Osteocyte (in vitro differentiated cells): Measurements from ENCODE around the gene IFT43. TPM values are rescaled to one million over a fixed set of nuclear protein-coding genes. Genes with fewer than 3 reads are reported as not detected.

Source experiments
- DNase-seq: peaks from one replicate; pipeline ENCODE4 v3.0.0; 2021; ENCODE audit warnings: mixed read lengths; ENCODE audit not compliant: unreplicated experiment; ENCODE audit errors: extremely low spot score
- H3K27ac Mint-ChIP-seq: one replicate; pipeline ENCODE4 v1.8.0; 2021; ENCODE audit warnings: mild to moderate bottlenecking, mixed read lengths; ENCODE audit not compliant: unreplicated experiment
- H3K27me3 Mint-ChIP-seq: one replicate; pipeline ENCODE4 v1.8.0; 2021; ENCODE audit warnings: mixed read lengths; ENCODE audit not compliant: unreplicated experiment
- H3K36me3 Mint-ChIP-seq: one replicate; pipeline ENCODE4 v1.8.0; 2021; ENCODE audit warnings: mixed read lengths; ENCODE audit not compliant: unreplicated experiment
- H3K4me1 Mint-ChIP-seq: one replicate; pipeline ENCODE4 v1.8.0; 2021; ENCODE audit warnings: mixed read lengths; ENCODE audit not compliant: unreplicated experiment
- H3K4me3 Mint-ChIP-seq: one replicate; pipeline ENCODE4 v1.8.0; 2021; ENCODE audit warnings: mild to moderate bottlenecking, moderate library complexity, mixed read lengths; ENCODE audit not compliant: unreplicated experiment
- H3K9me3 Mint-ChIP-seq: one replicate; pipeline ENCODE4 v1.8.0; 2021; ENCODE audit warnings: mixed read lengths; ENCODE audit not compliant: unreplicated experiment
- total RNA-seq: library from RNA; stranded (reverse); gene quantifications from 2 replicates; pipeline ENCODE4 v1.2.1, GENCODE V29; 2021
- TF ChIP-seq, protein P1 (sequence below): fragments of 200-600 bp; sonication (generic); IDR thresholded peaks from 2 replicates; pipeline ENCODE4 v1.5.0; 2021; ENCODE audit warnings: antibody characterized with exemption, mild to moderate bottlenecking, moderate library complexity

Gene IFT43
- total RNA-seq, 1 donor from 2014 or later: 29.0 TPM

GRCh38 chr14:76121089-76121748, 135.7 kb downstream of the IFT43 start:
- Mint-ChIP-seq H3K4me1 (no peaks in the 10 kb centered on the region), H3K27ac (no peak overlapping the region), H3K36me3 (no peaks in the 10 kb centered on the region), H3K27me3 (peaks cover 4% of the 10 kb centered on the region), H3K9me3 (no peaks in the 10 kb centered on the region), H3K4me3 (no peak overlapping the region)
- TF ChIP-seq, protein P1, sequence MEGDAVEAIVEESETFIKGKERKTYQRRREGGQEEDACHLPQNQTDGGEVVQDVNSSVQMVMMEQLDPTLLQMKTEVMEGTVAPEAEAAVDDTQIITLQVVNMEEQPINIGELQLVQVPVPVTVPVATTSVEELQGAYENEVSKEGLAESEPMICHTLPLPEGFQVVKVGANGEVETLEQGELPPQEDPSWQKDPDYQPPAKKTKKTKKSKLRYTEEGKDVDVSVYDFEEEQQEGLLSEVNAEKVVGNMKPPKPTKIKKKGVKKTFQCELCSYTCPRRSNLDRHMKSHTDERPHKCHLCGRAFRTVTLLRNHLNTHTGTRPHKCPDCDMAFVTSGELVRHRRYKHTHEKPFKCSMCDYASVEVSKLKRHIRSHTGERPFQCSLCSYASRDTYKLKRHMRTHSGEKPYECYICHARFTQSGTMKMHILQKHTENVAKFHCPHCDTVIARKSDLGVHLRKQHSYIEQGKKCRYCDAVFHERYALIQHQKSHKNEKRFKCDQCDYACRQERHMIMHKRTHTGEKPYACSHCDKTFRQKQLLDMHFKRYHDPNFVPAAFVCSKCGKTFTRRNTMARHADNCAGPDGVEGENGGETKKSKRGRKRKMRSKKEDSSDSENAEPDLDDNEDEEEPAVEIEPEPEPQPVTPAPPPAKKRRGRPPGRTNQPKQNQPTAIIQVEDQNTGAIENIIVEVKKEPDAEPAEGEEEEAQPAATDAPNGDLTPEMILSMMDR: no peak
- no peak for DNase-seq

DNA sequence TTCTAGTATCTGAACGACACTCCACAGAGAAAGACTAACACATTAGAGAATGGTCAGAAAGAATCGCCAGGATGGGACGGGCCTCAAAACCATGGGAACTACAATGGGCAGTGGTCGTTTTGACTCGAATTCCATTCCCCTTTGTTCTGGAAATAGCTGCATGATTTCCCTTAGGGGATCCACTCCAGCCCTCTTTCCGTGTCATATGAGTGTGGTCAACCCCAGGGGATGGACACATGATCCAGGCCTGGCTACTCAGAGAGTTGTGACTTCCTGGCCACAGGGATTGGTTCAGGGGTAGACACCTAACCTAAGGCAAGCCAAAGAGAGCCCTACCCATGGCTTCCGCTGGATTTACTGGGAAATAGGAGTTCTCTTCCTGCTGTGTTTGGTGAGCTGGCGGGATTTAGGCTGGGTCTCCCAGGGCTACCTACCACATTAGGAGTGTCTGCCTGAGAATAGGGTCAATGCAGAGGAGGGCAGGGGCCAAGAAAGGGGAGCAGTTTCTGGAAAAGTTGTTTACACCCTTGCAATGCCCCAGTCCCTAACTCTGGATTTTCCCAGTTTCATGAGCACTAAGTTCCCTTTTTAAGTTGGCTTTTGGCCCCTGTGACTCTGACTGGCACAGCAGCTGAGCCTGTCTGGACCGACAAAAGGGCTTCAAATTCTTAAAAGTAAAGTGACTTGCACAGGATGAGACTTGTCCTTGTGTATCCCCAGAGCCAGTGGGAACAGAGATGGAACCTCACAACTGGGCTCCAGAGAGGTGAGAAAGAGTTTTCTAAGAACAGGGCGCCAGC, 138.1 kb downstream of the IFT43 start:
- Mint-ChIP-seq H3K9me3 (no peaks in the 10 kb centered on the region), H3K27ac (no peak overlapping the region), H3K36me3 (no peaks in the 10 kb centered on the region), H3K4me3 (no peak overlapping the region), H3K27me3 (peaks cover 6% of the 10 kb centered on the region), H3K4me1 (no peaks in the 10 kb centered on the region)
- no peak for DNase-seq
- TF ChIP-seq, protein P1: no peak

DNA sequence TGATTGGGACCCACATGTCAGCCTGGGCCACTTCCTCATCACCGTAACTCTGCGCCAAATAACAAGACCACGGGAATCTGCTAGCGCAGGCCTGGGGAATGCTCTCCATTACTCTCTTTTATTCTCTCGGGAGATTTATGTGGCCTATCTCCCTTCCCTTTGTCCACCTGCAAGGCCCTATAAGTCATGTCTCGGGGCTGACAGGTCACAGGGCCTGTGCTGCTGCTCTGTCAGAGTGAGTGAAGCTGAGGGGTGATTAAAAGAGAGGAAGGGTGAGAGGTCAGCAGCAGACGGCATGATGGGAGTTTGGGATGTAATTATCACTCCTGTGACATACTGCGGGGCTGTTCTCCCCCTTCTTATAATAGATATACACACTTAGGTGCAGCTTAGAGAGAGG, 139.9 kb downstream of the IFT43 start:
- Mint-ChIP-seq H3K27ac (no peak overlapping the region), H3K9me3 (no peaks in the 10 kb centered on the region), H3K4me1 (no peaks in the 10 kb centered on the region), H3K4me3 (no peak overlapping the region), H3K36me3 (no peaks in the 10 kb centered on the region), H3K27me3 (peaks cover 6% of the 10 kb centered on the region)
- TF ChIP-seq, protein P1: no peak
- DNase-seq: no peak

- DNase-seq: no peak
- Mint-ChIP-seq H3K36me3 (no peaks in the 10 kb centered on the region), H3K4me3 (no peak overlapping the region), H3K9me3 (no peaks in the 10 kb centered on the region), H3K27me3 (peaks cover 7% of the 10 kb centered on the region), H3K27ac (no peak overlapping the region), H3K4me1 (no peaks in the 10 kb centered on the region)
- TF ChIP-seq, protein P1: no peak
Observed at GRCh38 chr14:76126076-76126475, 140.5 kb downstream of the IFT43 start.

GRCh38 chr14:76129851-76130576, 144.5 kb downstream of the IFT43 start:
- Mint-ChIP-seq H3K36me3 (no peaks in the 10 kb centered on the region), H3K27ac (no peak overlapping the region), H3K27me3 (peaks cover 23% of the 10 kb centered on the region), H3K4me1 (no peaks in the 10 kb centered on the region), H3K4me3 (no peak overlapping the region), H3K9me3 (no peaks in the 10 kb centered on the region)
- TF ChIP-seq, protein P1: no peak
- DNase-seq: no peak
